ENCODE data around the gene EXOSC9. TPM values are rescaled to one million over a fixed set of nuclear protein-coding genes. Genes with fewer than 3 reads are reported as not detected.

EXOSC9 gene
- total and polyA plus RNA-seq, 2 experiments from 2014 or later: 71.9 to 105 TPM

- Mint-ChIP-seq H3K9me3 (no peaks in the 10 kb centered on the region), H3K27ac (no peak overlapping the region), H3K27me3 (ENCODE audit: insufficient read depth, low read depth, poor library complexity) (no peaks in the 10 kb centered on the region), H3K36me3 (ENCODE audit: low read depth) (no peaks in the 10 kb centered on the region), H3K4me1 (no peaks in the 10 kb centered on the region), H3K4me3 (no peak overlapping the region)
- Histone ChIP-seq H3K9me2 (ENCODE audit: insufficient read depth) (no peaks in the 10 kb centered on the region), H3K4me2 (no peak overlapping the region), H3K27me3 (ENCODE audit: insufficient read depth) (no peaks in the 10 kb centered on the region), H3K36me3 (ENCODE audit: insufficient read depth) (0 out of 2 replicates have a peak, but pooled peaks cover 11% of the 10 kb centered on the region), H3K4me3 (no peak overlapping the region), H3K27ac (ENCODE audit: low read depth) (no peak overlapping the region), H3K79me2 (replicated peaks; ENCODE audit: insufficient read depth) (no peaks in the 10 kb centered on the region), H3K4me1 (ENCODE audit: insufficient read depth) (no peaks in the 10 kb centered on the region), H3F3A (replicated peaks; ENCODE audit: low read depth) (no peaks in the 10 kb centered on the region), H4K20me1 (replicated peaks; ENCODE audit: insufficient read depth) (no peaks in the 10 kb centered on the region), H2AFZ (no peak overlapping the region)
- ATAC-seq: no peak
- no peak for TF ChIP-seq JUNB (IDR thresholded peaks at IDR 0.05; ENCODE audit: unreplicated experiment)
- no peak for TF ChIP-seq STAT1 (IDR thresholded peaks at IDR 0.05; ENCODE audit: unreplicated experiment)
- TF ChIP-seq CTCF (conservative IDR thresholded peaks at IDR 0.05; ENCODE audit: low read depth in 2 of 2): no peak
- TF ChIP-seq ZNF114 (CRISPR knock-in tag; IDR thresholded peaks at IDR 0.05): no peak
- no peak for TF ChIP-seq CREB1 (CRISPR knock-in tag; IDR thresholded peaks at IDR 0.05; ENCODE audit: low read depth)
- no peak for TF ChIP-seq REST (IDR thresholded peaks at IDR 0.05; ENCODE audit: unreplicated experiment)
- TF ChIP-seq NANOG (IDR thresholded peaks at IDR 0.05; ENCODE audit: borderline replicate concordance): no peak
- no peak for TF ChIP-seq EZH2 (IDR thresholded peaks at IDR 0.05; ENCODE audit: low read depth, unreplicated experiment)
- no peak for TF ChIP-seq POLR2AphosphoS5 (IDR thresholded peaks at IDR 0.05; ENCODE audit: low read depth)
- DNase-seq (ENCODE audit: low spot score): no peak
These were observed 50.2 kb downstream of the EXOSC9 start for GRCh38 chr4:121851354-121851753.

GRCh38 chr4:121860121-121860520 lies 59.0 kb downstream of the EXOSC9 start:
- Histone ChIP-seq H4K20me1 (replicated peaks; ENCODE audit: insufficient read depth) (no peaks in the 10 kb centered on the region), H2AFZ (no peak overlapping the region), H3F3A (replicated peaks; ENCODE audit: low read depth) (no peaks in the 10 kb centered on the region), H3K27me3 (ENCODE audit: insufficient read depth) (no peaks in the 10 kb centered on the region), H3K27ac (ENCODE audit: low read depth) (no peak overlapping the region), H3K4me2 (no peak overlapping the region), H3K9me2 (ENCODE audit: insufficient read depth) (no peaks in the 10 kb centered on the region), H3K4me3 (no peak overlapping the region), H3K36me3 (ENCODE audit: insufficient read depth) (no peaks in the 10 kb centered on the region; the same call in 1 of the 2 replicates), H3K79me2 (replicated peaks; ENCODE audit: insufficient read depth) (no peaks in the 10 kb centered on the region), H3K4me1 (ENCODE audit: insufficient read depth) (no peaks in the 10 kb centered on the region)
- DNase-seq (ENCODE audit: low spot score) (no peak), ATAC-seq (no peak)
- no peaks in the 10 kb centered on the region for H3K9me3 Mint-ChIP-seq
- H3K27ac Mint-ChIP-seq: no peak overlapping the region
- no peaks in the 10 kb centered on the region; the same call in 2 of the 3 replicates for H3K36me3 Mint-ChIP-seq (ENCODE audit: low read depth)
- H3K27me3 Mint-ChIP-seq (ENCODE audit: insufficient read depth, low read depth, poor library complexity): no peaks in the 10 kb centered on the region
- H3K4me3 Mint-ChIP-seq: no peak overlapping the region
- H3K4me1 Mint-ChIP-seq: peaks cover 3% of the 10 kb centered on the region; the same call in 1 of the 3 replicates
- TF ChIP-seq, protein P1, sequence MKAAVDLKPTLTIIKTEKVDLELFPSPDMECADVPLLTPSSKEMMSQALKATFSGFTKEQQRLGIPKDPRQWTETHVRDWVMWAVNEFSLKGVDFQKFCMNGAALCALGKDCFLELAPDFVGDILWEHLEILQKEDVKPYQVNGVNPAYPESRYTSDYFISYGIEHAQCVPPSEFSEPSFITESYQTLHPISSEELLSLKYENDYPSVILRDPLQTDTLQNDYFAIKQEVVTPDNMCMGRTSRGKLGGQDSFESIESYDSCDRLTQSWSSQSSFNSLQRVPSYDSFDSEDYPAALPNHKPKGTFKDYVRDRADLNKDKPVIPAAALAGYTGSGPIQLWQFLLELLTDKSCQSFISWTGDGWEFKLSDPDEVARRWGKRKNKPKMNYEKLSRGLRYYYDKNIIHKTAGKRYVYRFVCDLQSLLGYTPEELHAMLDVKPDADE (IDR thresholded peaks at IDR 0.05): no peak
- TF ChIP-seq POLR2AphosphoS5 (IDR thresholded peaks at IDR 0.05; ENCODE audit: low read depth) (no peak), EZH2phosphoT487 (IDR thresholded peaks at IDR 0.05; ENCODE audit: unreplicated experiment) (no peak)

All from GM23338 (cell line).